Esophagus mucosa (tissue), 1 donor: ENCODE results near the gene LBH. TPM values are rescaled to one million over a fixed set of nuclear protein-coding genes. Genes with fewer than 3 reads are reported as not detected.
A peak's percentile ranks its signal among the peaks of the same experiment; 100 is the strongest.

ENCODE experiments used
- ATAC-seq: fragments of 200-7000 bp; cut with Tn5 transposase; one replicate; pipeline ENCODE4 v1.9.1; 2020
- total RNA-seq: library from RNA; stranded (reverse); gene quantifications from one replicate; pipeline ENCODE4 v1.2.4, GENCODE V29; 2023
- donor health status: DM: yes; HTN: yes; CAD: no.

Gene LBH
- total RNA-seq, 1 donor from 2014 or later: 4.0 TPM

- ATAC-seq: no peak
These were observed 46.2 kb downstream of the LBH start for GRCh38 chr2:30277582-30277981.

GRCh38 chr2:30278419-30278818 lies 47.1 kb downstream of the LBH start:
- no peak for ATAC-seq

DNA sequence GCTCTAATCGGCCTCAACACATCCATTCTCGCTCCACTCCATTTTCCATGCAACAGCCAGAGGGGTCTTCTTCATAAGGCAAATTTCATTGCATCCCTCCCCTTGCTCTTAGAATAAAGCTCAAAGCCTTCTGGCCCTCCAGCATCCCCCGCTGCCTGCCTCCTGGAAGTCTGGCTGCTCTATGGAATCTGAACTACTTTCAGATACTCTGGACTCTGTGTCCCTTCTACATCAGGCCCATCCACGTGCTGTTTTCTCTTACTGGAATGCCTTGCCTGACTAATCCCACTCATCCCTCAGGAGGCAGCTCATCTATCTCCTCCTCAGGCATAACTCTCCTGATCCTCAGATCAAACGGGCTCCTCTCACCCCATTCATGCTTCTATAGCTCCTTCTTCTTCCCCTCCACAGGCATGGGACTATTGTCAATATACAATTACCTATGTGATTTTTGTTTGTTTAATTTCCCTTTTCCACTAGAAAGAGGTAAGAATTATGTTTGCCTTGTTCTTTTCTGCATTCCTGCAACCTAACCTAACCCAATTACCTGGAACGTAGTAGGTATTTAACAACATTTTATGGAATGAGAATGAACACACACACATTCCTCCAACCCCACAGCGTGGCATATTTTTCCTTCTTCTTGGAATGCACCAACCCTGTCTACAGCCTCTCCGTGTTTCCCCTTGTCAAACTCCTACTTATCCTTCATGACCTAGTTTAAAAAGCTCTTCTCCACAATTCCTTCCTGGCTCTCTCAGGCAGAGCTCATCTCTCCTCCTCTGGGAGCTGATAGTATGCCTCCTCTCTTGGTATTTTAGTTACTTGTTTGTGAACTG lies 49.5 kb downstream of the LBH start:
- no peak for ATAC-seq

DNA sequence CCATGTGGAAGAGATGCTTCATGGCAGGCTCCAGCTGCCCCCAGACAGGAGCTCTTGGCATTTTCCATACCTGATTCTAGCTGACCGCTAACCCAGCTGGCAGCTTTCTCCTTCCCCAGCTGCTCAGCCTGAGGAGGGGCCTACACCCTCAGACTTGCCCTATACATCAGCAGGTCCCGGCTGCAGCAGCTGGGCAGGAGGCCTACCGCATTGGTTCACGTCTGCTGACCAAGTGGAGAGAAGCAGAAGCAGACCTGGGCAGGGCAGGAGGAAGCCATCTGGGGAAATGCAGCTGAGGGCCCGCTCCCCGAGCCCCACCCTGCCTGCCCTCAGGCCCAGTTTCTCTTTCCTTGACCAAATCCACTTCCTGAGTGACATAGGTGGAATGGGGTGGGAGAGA lies 50.7 kb downstream of the LBH start:
- ATAC-seq: peak; percentile 70

- peak; percentile 39 for ATAC-seq
These were observed 51.4 kb downstream of the LBH start for GRCh38 chr2:30282721-30283120.

DNA sequence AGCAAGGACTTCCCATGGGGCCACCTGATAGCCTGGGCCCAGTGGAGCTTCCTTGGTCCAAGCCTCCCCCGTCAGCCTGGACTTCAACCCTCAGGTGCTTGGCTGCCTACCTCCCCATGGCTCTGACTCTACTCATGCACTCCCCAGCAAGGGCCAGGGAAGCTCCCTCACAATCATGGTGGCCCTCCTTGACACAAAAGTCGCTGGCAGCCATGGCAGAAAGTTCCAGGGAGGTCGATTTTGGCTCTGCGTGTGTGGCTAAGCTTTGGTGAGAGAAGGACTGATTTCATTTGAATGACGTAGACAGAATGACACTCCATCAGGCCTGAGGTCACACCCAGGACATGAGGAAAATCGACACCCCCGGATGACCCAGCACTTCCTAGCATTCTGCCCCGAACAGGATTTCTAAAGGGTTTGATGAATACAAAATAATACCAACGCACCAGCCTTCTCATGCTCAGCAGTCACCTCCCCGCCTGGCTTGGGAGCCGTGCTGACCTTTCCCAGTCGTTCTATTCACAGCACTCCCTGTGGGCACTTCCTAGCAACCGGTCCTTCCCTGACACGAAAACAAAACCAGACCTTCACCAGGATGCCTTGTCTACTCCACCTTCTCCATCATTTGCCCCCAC lies 52.7 kb downstream of the LBH start:
- no peak for ATAC-seq

DNA sequence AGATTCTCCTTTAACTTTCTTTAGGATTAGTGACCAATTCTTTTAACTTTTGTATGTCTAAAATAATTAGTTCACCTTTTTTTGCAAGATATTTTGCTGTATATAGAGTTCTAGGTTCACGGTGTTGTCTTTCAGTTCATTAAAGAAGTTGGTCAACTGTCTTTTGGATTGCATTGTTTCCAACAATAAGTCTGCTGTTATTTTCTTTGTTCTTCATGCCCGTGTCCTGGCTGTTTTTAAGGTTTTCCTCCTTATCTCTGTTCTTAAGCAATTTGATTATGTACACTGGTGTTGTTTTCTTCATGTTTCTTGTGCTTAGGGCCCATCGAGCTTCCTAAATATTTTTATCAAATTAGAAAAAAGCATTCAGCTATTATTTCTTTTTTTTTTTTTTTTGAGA lies 54.4 kb downstream of the LBH start:
- ATAC-seq: no peak

GRCh38 chr2:30287190-30287840 lies 56.0 kb downstream of the LBH start:
- no peak for ATAC-seq

- ATAC-seq: peak; percentile 44
These were observed 56.7 kb downstream of the LBH start for GRCh38 chr2:30287857-30288513.

DNA sequence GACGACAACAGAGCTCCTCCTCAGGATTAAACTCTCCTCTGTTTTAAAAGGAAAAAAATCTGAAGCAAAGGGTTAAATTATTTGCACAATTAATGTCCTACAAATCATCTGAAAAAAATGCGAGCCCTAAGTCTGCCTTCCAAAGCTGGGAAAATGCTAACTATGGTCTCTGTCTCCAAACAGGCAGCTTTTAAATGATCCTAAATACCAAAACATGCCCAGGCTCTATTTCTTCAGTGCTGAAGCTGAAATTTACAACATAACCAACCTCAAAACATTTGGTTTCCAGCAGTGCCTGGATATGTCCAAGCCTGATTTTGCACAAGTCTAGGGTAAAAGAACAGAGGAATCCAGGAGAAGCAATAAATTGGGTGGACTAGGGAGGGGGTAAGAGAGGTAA lies 57.2 kb downstream of the LBH start:
- no peak for ATAC-seq

GRCh38 chr2:30293303-30293921 lies 62.1 kb downstream of the LBH start:
- peak; percentile 28 for ATAC-seq

DNA sequence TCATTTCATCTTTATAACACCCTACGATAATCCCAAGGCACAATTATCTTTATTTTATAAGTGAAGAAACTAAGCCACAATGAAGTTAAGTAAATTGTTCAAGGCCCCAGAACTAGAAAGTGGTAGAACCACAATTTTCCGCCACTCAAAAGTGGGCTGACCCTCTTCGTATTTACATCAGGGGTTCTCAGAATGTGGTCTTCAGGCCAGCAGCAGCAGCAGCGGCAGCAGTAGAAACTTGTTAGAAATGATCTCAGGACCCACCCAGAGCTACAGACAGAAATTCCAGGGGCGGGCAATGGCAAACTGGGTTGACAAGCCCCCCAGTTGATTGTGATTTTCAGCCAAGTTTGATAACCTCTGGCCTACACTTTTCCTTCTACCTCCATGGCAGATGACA lies 62.8 kb downstream of the LBH start:
- no peak for ATAC-seq

DNA sequence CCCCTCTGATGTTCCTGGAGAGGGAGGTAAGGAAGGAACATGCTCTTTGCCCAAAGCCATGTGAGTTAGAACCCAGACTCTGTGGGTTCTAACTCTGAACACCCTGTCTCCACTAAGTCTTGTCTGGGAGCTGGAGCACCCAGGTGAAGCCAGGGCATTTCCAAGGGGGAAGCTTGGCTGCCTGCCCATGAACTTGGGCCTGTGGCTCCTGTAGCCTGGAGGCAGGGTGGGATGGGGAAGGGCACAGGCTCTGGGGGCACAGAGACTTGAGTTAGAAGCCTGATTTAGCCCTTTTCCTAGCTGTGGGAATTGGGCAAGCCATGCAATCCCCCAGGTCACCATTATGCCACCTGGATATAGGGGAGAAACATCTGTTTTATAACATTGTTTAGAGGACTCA lies 65.2 kb downstream of the LBH start:
- no peak for ATAC-seq

DNA sequence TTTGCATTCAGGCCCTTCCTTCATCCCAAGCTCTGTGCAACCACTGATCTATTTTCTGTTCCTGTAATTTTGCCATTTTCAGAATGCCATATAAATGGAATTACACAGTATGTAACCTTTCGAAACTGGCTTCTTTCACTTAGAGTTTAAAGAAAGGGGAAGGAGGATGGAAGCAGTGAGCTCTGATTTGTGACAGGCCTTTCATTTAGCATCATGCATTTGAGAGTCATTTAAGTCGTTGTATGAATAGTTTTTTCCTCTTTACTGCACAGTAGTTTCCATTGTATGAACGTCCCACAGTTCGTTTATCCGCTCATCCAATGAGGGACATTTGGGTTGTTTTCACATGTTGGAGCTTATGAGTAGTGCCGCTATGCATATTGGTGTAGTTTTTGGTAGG lies 67.0 kb downstream of the LBH start:
- no peak for ATAC-seq

GRCh38 chr2:30300122-30300455 lies 68.8 kb downstream of the LBH start:
- no peak for ATAC-seq

DNA sequence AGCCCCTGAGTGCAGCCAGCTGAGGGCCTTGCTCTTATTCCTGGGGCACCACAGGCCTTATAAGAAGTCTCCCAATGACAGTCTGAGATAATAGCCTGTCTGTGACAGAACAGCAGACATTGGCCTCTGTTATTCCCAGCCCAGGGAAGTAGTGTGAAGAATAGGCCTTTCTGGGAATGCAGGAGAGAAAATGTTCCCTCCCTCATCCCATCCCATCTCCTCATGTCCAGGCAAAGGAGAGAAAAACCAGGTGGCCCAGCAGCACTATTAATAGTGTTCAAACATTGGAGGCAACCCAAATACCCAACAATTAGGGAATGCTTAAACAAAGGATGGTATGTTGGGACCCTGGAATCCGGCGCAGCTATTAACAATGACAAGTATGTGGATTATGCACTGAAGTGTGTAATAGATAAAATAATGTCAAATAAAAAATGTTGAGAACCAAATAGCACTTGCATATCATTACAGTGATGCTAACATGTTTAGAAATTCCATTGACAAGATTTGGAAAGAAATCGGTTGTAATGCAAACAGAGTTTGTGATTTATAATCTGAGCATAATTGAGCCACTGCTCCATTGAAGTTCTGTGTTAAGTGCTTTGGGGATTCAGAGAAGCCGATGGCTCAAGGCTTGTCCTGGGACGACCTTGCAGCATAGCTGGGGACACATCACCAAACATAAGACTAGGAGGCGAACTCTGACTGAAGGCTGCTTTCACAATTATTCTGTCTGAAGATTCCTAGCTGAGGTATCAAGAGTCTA lies 69.3 kb downstream of the LBH start:
- ATAC-seq: no peak

DNA sequence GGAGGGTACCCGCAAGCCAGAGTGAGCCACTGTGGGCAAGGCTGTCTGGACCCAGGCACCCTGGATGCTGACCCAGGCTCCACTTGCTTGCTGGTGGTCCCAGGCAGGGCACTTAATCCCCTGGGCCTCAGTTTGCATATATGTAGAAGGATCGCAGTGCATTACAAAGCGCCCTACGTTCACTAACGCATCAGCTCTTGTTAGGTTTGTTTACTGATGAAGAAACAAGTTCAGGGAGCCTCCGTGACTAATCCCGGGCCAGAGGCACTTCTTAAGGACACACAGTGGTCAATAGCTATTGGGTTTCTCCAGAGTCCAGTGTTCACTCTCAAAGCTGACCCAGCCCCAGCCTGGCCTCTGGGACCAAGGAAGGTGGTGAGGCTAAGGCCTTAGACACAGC lies 70.2 kb downstream of the LBH start:
- ATAC-seq: no peak

DNA sequence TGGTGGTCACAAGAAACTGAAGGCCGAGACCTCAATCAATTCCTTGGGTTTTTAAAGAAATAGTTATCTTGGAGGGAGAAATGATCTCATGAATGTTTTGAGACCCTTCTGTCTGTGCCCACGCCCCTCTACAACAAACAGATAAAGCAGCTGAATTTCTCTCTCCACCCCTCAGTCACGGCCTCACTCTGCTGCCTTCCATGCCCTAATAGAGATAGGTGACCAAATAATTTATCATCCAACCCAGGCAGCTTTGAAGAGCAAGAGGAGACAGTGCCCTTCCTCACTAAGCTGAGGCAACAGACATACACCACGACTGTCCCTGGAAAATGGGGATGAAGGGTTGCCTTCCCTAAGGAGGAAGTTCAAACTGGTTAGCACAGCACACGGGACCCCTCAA lies 71.2 kb downstream of the LBH start:
- no peak for ATAC-seq

GRCh38 chr2:30303095-30303494 lies 71.8 kb downstream of the LBH start:
- no peak for ATAC-seq

GRCh38 chr2:30305235-30305634 lies 73.9 kb downstream of the LBH start:
- no peak for ATAC-seq

- no peak for ATAC-seq
These were observed 75.2 kb downstream of the LBH start for GRCh38 chr2:30306522-30306921.

DNA sequence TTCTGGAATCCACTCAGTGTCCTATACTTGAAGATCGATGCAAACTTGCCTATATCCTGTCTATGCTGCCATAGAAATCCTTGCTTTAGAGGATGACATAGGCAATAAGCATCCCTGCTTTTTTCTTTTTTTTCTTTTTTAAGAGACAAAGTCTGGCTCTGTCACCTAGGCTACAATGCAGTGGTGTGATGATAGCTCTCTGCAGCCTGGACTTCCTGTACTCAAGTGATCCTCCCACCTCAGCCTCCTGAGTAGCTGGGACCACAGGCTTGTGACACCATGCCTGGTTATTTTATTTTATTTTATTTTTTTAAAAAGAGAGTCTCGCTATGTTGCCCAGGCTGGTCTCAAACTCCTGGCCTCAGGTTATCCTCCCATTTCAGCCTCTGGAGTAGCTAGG lies 76.9 kb downstream of the LBH start:
- no peak for ATAC-seq
